NCI-H82 (cell line): Measurements from ENCODE around the gene LDLRAD3.

ENCODE experiments used
- DNase-seq: peaks from one replicate; lab custom pipeline; 2025; lab: John Stamatoyannopoulos, UW

Gene LDLRAD3

GRCh38 chr11:35962369-35963138, 18.7 kb downstream of the LDLRAD3 start:
- no peak for DNase-seq

- no peak for DNase-seq
Measured at GRCh38 chr11:35963911-35964310, 20.0 kb downstream of the LDLRAD3 start.

DNA sequence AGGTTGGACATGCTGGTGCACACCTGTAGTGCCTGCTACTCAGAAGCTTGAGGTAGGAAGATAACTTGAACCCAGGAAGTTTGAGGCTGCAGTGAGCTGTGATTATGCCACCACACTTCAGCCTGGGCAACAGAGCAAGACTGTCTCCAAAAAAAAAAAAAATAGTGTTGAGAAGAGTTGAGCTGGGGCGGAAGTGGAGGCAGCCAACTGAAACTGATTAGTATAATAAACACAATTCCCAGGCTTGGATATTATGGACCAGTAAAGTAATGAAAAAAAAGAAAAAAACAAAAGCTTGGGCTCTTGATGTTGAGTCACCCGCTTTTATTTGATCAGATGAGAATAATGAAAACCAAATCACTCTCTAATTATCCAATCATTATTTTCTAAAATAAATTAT, 21.0 kb downstream of the LDLRAD3 start:
- no peak for DNase-seq

GRCh38 chr11:35967042-35967441, 23.2 kb downstream of the LDLRAD3 start:
- DNase-seq = peak; percentile 56

GRCh38 chr11:35968386-35969088, 24.7 kb downstream of the LDLRAD3 start:
- DNase-seq = peak; percentile 91

GRCh38 chr11:35969089-35970042, 25.5 kb downstream of the LDLRAD3 start:
- peak; percentile 95 for DNase-seq

DNA sequence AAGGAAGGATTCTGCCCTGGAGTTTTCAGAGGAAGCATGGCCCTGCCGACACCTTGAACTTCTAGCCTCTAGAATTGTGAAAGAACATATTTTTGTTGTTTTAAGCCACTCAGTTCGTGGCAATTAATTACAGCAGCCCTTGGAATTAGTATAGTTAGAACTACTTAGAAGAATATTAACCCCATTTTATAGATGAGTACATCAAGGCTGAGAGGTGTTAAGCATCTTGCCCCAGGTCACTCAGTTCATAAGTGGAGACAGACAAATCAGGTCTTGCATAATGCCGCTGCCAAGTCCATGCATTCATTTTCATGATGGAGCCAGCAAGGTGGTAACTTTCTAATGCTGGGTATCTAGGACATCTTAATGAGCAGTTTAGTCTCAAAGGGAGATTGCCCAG, 26.6 kb downstream of the LDLRAD3 start:
- no peak for DNase-seq

GRCh38 chr11:35971841-35972422, 28.1 kb downstream of the LDLRAD3 start:
- no peak for DNase-seq

DNA sequence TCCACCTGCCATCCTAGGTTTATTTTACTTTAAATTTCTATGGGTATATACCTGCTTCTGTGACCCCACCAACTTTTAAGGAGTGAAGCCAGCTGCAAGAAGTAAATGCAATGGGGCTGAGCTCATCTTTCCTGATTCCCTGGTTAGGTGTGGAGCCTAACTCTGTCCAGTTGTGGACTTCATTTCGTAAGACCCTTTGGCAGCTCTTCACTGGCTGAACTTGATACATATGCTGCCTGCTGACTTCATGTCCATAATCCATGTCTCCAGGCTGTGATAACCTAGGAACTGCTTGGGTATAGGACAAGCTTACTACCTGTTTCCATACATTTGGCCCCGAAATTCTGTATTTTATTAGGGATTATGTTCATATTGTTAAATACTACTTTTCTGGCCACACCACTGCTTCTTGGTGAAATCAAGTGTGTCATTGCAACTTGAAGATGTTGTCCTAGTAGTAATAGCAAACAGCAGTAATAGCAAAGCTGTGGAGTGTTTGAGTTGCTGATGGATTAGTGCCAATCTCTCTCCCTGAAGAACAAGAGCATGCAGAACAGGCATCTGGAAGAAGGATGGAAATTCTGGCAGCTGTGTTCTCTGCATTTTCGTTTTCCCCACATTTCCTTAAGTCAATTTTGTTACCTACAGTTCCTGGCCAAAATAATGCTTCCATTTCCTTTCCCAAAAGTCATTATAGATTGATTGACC, 31.2 kb downstream of the LDLRAD3 start:
- DNase-seq = no peak

- no peak for DNase-seq
Measured at GRCh38 chr11:35976434-35976833, 32.6 kb downstream of the LDLRAD3 start.

DNA sequence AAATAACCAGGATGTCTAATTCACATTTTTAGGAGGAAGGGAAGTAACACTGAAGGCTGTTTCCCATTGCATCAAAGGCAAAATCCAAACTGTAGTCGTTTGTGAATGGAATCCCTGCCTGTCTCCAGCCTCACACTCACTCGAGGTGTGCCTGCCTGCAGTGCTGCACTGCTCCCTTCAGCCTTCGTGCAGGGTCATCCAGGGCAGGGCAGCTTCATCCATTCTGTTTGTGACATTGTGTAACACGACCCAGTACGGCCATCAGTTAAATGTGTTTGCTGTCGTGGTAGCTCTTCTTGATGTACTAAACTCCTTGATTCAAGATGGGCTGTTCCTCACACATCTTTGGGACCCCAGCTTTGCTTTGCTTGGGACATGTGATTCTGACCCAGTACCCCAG, 34.3 kb downstream of the LDLRAD3 start:
- no peak for DNase-seq

DNA sequence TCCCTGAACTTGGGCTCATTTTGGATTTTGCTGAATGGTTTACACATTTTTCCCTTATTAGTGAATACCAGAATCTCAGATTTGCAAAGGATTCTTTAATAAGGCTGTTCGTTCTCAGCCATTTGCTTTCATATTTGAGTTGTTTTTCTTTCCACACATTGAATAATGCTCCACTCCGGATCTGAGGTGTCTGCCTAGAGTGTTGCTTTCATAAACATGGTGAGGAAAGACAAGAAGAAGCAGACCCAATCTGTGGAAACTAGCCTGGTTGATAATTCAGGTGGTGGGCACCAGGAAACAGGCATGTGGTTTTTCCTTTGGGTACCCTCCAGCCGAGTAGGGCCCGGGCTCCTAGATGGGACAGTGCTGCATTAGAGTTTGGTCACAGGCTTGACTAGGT, 35.0 kb downstream of the LDLRAD3 start:
- no peak for DNase-seq

- DNase-seq = no peak
Measured at GRCh38 chr11:35980686-35981390, 37.0 kb downstream of the LDLRAD3 start.

DNA sequence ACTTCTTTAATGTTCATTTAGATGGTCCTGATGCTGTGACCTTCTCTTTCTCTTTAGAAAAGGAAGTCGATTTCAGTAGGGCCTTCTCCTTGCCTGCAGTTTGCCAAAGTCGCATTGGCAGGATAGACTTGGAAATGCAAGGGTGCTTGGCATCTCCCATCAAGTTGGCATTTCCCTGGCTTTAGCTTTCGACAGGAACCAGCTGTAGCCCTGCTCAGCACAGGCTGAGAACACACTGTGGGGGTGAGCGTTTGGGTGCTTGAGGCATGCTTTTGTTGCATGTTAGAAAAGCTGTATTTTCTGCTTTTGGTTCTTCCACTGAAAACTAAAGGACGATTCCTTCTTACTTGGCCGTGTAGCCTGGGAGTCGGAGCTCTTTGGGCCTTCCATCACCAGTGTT, 37.7 kb downstream of the LDLRAD3 start:
- no peak for DNase-seq

DNA sequence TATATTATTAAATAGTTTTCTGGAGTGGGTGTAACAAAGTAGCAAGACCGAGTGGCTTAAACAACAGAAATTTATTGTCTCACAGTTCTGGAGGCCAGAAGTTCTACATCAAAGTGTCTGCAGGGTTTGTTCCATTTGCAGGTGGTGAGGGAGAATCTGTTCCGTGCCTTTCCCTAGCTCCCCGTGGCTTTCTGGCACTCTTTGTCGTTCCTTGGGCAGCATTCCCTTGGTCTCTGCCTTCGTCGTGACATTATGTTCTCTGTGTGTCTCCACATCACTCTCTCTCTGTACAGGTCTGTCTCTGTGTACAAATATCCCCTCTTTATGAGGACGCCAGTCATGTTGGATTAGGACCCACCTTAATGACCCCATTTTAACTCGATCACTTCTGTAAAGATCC, 38.2 kb downstream of the LDLRAD3 start:
- no peak for DNase-seq

GRCh38 chr11:35983981-35984380, 40.1 kb downstream of the LDLRAD3 start:
- no peak for DNase-seq

GRCh38 chr11:35986947-35987346, 43.1 kb downstream of the LDLRAD3 start:
- DNase-seq = no peak

DNA sequence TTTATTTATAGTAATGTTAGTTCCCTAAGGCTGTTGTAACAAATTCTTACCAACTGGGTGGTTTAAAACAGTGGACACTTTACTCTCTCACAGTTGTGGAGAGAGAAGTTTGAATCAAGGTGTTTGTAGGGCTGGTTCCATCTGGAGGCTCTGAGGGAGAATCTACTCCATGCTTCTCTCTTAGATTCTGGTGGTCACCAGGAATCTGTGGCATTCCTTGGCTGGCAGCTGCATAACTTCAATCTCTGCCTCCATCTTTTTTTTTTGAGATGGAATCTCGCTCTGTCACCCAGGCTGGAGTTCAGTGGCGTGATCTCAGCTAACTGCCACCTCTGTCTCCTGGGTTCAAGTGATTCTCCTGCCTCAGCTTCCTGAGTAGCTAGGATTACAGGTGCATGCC, 46.3 kb downstream of the LDLRAD3 start:
- no peak for DNase-seq

GRCh38 chr11:35990816-35991215, 47.0 kb downstream of the LDLRAD3 start:
- DNase-seq = no peak

DNA sequence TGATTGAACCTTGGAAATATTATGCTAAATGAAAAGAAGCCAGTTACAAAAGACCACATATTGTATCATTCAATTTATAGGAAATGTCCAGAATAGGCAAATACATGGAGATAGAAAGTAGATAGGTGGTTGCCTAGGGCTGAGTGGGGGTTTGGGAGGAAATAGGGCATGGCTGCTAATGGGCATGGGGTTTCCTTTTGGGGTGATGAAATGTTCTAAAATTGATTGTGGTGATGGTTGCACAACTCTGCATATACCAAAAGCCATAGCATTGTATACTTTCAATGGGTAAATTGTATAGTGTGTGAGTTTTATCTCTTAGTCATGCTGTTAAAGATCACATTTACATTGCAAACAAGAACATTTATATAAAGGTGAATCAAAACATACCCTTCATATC, 48.7 kb downstream of the LDLRAD3 start:
- no peak for DNase-seq

DNA sequence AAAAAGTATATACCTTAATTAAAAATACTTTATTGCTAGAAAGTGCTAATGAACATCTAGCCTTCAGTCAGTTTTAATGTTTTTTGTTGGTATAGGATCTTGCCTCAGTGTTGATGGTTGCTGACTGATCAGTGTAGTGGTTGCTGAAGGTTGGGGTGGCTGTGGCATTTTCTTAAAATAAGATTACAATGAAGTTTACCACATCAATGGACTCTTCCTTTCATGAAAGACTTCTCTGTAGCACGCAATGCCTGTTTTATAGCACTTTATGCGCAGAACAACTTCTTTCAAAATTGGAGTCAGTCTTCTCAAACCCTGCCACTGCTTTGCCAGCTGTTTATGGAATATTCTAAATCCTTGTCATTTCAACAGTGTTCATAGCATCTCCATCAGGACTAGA, 50.6 kb downstream of the LDLRAD3 start:
- DNase-seq = no peak
